Mesenchymal stem cell (in vitro differentiated cells and primary cell): ENCODE results near the gene DHDH.
A peak's percentile ranks its signal among the peaks of the same experiment; 100 is the strongest.

Experiments used
- DNase-seq: peaks from one replicate; pipeline ENCODE4 v3.0.0-alpha.2; 2013
- H2AFZ ChIP-seq: one replicate; pipeline ENCODE4 v1.6.1; 2013; ENCODE audit warnings: low read depth, mild to moderate bottlenecking, control low read depth, inconsistent platforms, low read length, moderate library complexity
- H2AK5ac ChIP-seq: 2 replicates; pipeline ENCODE4 v1.6.1; 2013; ENCODE audit warnings: low read length, moderate library complexity, mild to moderate bottlenecking, inconsistent platforms; ENCODE audit not compliant: severe bottlenecking
- H2BK120ac ChIP-seq: one replicate; pipeline ENCODE4 v1.6.1; 2013; ENCODE audit warnings: low read depth, mild to moderate bottlenecking, inconsistent platforms, low read length, moderate library complexity
- H2BK12ac ChIP-seq, 2 experiments: one replicate each; pipeline ENCODE4 v1.6.1; 2013; ENCODE audit warnings: inconsistent platforms in 2 of 2, low read length in 2 of 2, mild to moderate bottlenecking in 2 of 2, moderate library complexity in 2 of 2, control low read depth in 1 of 2
- H2BK15ac ChIP-seq: one replicate; pipeline ENCODE4 v1.6.1; 2013; ENCODE audit warnings: mild to moderate bottlenecking, low read depth, inconsistent platforms; ENCODE audit not compliant: poor library complexity, severe bottlenecking
- H2BK5ac ChIP-seq: 2 replicates; pipeline ENCODE4 v1.6.1; 2013; ENCODE audit warnings: low read depth, mild to moderate bottlenecking, low read length, control low read depth, inconsistent platforms; ENCODE audit not compliant: poor library complexity, severe bottlenecking
- H3K14ac ChIP-seq, 2 experiments: one replicate each; pipeline ENCODE4 v1.6.1; 2013; ENCODE audit warnings: inconsistent platforms in 2 of 2, low read length in 2 of 2, control low read depth in 1 of 2, mild to moderate bottlenecking in 1 of 2, moderate library complexity in 1 of 2
- H3K18ac ChIP-seq, 2 experiments: one replicate each; pipeline ENCODE4 v1.6.1; 2013; ENCODE audit warnings: inconsistent platforms in 2 of 2, low read length in 2 of 2, control low read depth in 1 of 2, low read depth in 1 of 2, mild to moderate bottlenecking in 1 of 2
- H3K23ac ChIP-seq, 2 experiments: one replicate each; pipeline ENCODE4 v1.6.1; 2013; ENCODE audit warnings: inconsistent platforms in 2 of 2, low read length in 2 of 2, mild to moderate bottlenecking in 2 of 2, moderate library complexity in 2 of 2, control low read depth in 1 of 2
- H3K27ac ChIP-seq: 2 replicates; pipeline ENCODE4 v1.5.1; 2013; ENCODE audit warnings: mild to moderate bottlenecking, moderate library complexity, low read length, control low read depth, inconsistent platforms; ENCODE audit not compliant: poor library complexity, severe bottlenecking
- H3K27me3 ChIP-seq, 2 experiments: 2 replicates each; pipeline versions ENCODE4 v1.6.1 to v1.7.0; 2013; ENCODE audit warnings: low read length in 2 of 2, mild to moderate bottlenecking in 2 of 2, moderate library complexity in 2 of 2, control low read depth in 1 of 2, inconsistent platforms in 1 of 2; ENCODE audit not compliant: control insufficient read depth in 1 of 2, insufficient read depth in 1 of 2
- H3K36me3 ChIP-seq, 2 experiments: 2 replicates each; pipeline versions ENCODE4 v1.6.1 to v1.7.0; 2013; ENCODE audit warnings: low read length in 2 of 2, control low read depth in 1 of 2, inconsistent platforms in 1 of 2, low read depth in 1 of 2, mild to moderate bottlenecking in 1 of 2; ENCODE audit not compliant: insufficient read depth in 2 of 2, control insufficient read depth in 1 of 2
- H3K4ac ChIP-seq, 2 experiments: one replicate each; pipeline ENCODE4 v1.6.1; 2013; ENCODE audit warnings: inconsistent platforms in 2 of 2, low read length in 2 of 2, mild to moderate bottlenecking in 2 of 2, moderate library complexity in 2 of 2, control low read depth in 1 of 2, low read depth in 1 of 2
- H3K4me1 ChIP-seq: 2 replicates; pipeline ENCODE4 v1.6.1; 2013; ENCODE audit warnings: low read depth, low read length, control low read depth; ENCODE audit not compliant: control insufficient read depth, insufficient read depth
- H3K4me2 ChIP-seq: 2 replicates; pipeline ENCODE4 v1.6.1; 2013; ENCODE audit warnings: low read length, mild to moderate bottlenecking, inconsistent platforms; ENCODE audit not compliant: poor library complexity, severe bottlenecking
- H3K4me3 ChIP-seq, 2 experiments: 2 replicates each; pipeline versions ENCODE4 v1.5.1 to v1.7.0; 2013; ENCODE audit warnings: low read length in 2 of 2, mild to moderate bottlenecking in 2 of 2, control low read depth in 1 of 2, low read depth in 1 of 2; ENCODE audit not compliant: insufficient read depth in 1 of 2
- H3K79me1 ChIP-seq: replicated peaks from 2 replicates; pipeline ENCODE4 v1.6.1; 2013; ENCODE audit warnings: mild to moderate bottlenecking, control low read depth, low read length, inconsistent platforms; ENCODE audit not compliant: poor library complexity, severe bottlenecking
- H3K9ac ChIP-seq: 2 replicates; pipeline ENCODE4 v1.7.0; 2013; ENCODE audit warnings: mild to moderate bottlenecking, low read length, moderate library complexity
- H3K9me3 ChIP-seq: 2 replicates; pipeline ENCODE4 v1.7.0; 2013; ENCODE audit warnings: mild to moderate bottlenecking, low read length; ENCODE audit not compliant: control insufficient read depth
- H4K8ac ChIP-seq: one replicate; pipeline ENCODE4 v1.6.1; 2013; ENCODE audit warnings: inconsistent platforms, mild to moderate bottlenecking, low read length, moderate library complexity
- H4K91ac ChIP-seq: one replicate; pipeline ENCODE4 v1.6.1; 2013; ENCODE audit warnings: mild to moderate bottlenecking, low read length, inconsistent platforms
- WGBS: methylation state at CpG from one replicate; pipeline ENCODE4 v1.1.7; 2013; ENCODE audit warnings: mixed read lengths; 5-methylcytosine and 5-hydroxymethylcytosine counted together

Gene DHDH

GRCh38 chr19:48966541-48967345 is 33.2 kb downstream of the DHDH start:
- H3K79me1 ChIP-seq: peaks cover 4% of the 10 kb centered on the region
- H3K9ac ChIP-seq: peak overlapping the region; percentile 98
- peak overlapping the region; percentile 84 for H3K27ac ChIP-seq
- H3K18ac ChIP-seq: no peak overlapping the region
- H2BK5ac ChIP-seq: no peak overlapping the region
- no peak overlapping the region for H2BK15ac ChIP-seq
- WGBS: 79% methylated on average over 8 of the region's 10 CpGs
- H3K27me3 ChIP-seq: no peaks in the 10 kb centered on the region
- H3K23ac ChIP-seq: no peak overlapping the region
- H3K4me1 ChIP-seq: peaks cover 41% of the 10 kb centered on the region
- H3K36me3 ChIP-seq: peaks cover 48 to 56% of the 10 kb centered on the region in 2 experiments
- H2BK120ac ChIP-seq: no peak overlapping the region
- no peak overlapping the region for H2BK12ac ChIP-seq
- no peak overlapping the region for H2AK5ac ChIP-seq
- peak overlapping the region; percentile 88 to 100 for H3K4me3 ChIP-seq
- peak overlapping the region in 1 of 2 experiments; percentile 62 for H3K14ac ChIP-seq
- H2AFZ ChIP-seq: no peak overlapping the region
- H4K91ac ChIP-seq: no peak overlapping the region
- no peak overlapping the region for H3K4ac ChIP-seq
- H4K8ac ChIP-seq: no peak overlapping the region
- H3K4me2 ChIP-seq: peak overlapping the region; percentile 64
- no peaks in the 10 kb centered on the region for H3K9me3 ChIP-seq
- DNase-seq: peak; percentile 35

DNA sequence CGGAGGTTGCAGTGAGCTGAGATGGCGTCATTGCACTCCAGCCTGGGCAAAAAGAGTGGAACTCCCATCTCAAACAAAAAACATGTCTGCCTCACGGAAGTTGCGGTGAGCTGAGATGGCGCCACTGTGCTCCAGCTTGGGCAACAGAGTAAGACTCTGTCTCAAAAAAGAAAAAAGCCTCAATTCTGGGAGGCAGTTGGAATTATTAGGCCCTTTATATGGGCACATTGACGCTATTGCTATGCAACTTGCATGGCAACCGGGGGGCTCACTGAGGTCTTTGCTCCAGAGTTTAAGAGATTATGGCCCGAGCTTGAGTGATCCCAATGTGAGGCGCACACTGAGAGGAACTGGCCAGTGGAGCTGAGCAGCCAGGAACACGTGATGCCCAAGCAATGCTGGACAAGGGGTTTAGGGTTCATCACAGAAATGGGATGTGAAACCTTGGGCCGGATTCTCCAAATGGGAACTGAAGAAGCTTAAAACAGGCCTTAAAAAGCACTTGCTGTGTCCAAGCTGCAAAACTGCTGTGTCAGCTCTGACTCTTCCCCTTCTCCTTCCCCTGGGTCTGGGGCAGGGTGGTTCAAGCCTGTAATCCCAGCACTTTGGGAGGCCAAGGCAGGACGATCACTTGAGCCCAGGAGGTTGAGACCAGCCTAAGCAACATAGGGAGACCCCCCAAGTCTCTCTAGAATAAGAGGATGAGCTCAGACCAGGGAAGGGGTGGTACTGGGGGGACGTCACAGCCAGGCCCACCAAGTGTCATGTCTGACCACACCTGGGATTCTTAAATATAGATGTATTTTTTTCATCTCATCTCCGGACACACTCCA is 34.1 kb downstream of the DHDH start:
- peaks cover 50 to 52% of the 10 kb centered on the region in 2 experiments for H3K36me3 ChIP-seq
- H4K8ac ChIP-seq: no peak overlapping the region
- no peak overlapping the region for H2AK5ac ChIP-seq
- WGBS: 73% methylated on average over 12 of the region's 14 CpGs
- peak overlapping the region; percentile 18 for H3K27ac ChIP-seq
- no peak overlapping the region for H3K4ac ChIP-seq
- no peak overlapping the region for H2AFZ ChIP-seq
- peak; percentile 90 for DNase-seq
- H3K79me1 ChIP-seq: peaks cover 4% of the 10 kb centered on the region
- peak overlapping the region in 1 of 2 experiments; percentile 100 for H3K4me3 ChIP-seq
- no peaks in the 10 kb centered on the region for H3K9me3 ChIP-seq
- H4K91ac ChIP-seq: no peak overlapping the region
- H3K4me2 ChIP-seq: peak overlapping the region; percentile 64
- H3K9ac ChIP-seq: peak overlapping the region; percentile 98
- no peak overlapping the region for H3K18ac ChIP-seq
- H3K27me3 ChIP-seq: no peaks in the 10 kb centered on the region
- H2BK15ac ChIP-seq: no peak overlapping the region
- H2BK120ac ChIP-seq: no peak overlapping the region
- H3K23ac ChIP-seq: no peak overlapping the region
- H2BK12ac ChIP-seq: no peak overlapping the region
- no peak overlapping the region for H2BK5ac ChIP-seq
- H3K4me1 ChIP-seq: peaks cover 33% of the 10 kb centered on the region
- H3K14ac ChIP-seq: no peak overlapping the region

DNA sequence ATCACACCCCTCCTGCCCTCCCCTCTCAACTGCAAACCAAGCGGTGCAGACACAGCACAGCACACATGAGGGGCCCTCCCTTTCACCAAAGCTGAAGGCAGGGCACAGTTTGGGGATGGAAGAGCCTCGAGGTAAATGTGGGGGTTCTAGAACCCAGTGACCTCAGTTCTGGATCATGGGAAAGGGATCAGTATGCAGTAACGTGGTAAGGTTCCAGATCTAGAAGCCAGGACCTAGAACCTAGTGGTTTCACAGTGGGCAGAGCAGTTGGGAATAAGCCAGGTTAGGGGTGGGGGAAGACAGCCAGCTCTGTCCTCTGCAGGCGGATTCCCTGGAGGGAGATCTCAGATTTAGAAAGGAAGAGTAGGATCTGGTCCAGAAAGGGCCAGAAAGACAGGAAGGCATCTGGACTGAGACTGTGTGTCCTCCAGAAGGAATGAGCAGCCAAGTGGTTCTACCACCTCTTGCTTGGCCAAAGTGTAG is 34.7 kb downstream of the DHDH start:
- Histone ChIP-seq H2BK5ac (no peak overlapping the region), H2BK12ac (no peak overlapping the region), H4K91ac (no peak overlapping the region), H3K23ac (no peak overlapping the region), H3K4ac (no peak overlapping the region), H2AFZ (no peak overlapping the region), H3K79me1 (peaks cover 4% of the 10 kb centered on the region), H3K18ac (no peak overlapping the region), H2BK120ac (no peak overlapping the region), H3K4me3 (no peak overlapping the region), H3K27me3 (no peaks in the 10 kb centered on the region), H3K9me3 (no peaks in the 10 kb centered on the region), H2BK15ac (no peak overlapping the region), H3K9ac (peak overlapping the region; percentile 98), H4K8ac (no peak overlapping the region), H2AK5ac (no peak overlapping the region), H3K14ac (no peak overlapping the region), H3K4me2 (no peak overlapping the region), H3K27ac (peak overlapping the region; percentile 18), H3K4me1 (peaks cover 28% of the 10 kb centered on the region), H3K36me3 (peaks cover 52 to 56% of the 10 kb centered on the region in 2 experiments)
- WGBS: 82% methylated on average over 4 of the region's 4 CpGs
- peak; percentile 86 for DNase-seq

GRCh38 chr19:48968813-48969218 is 35.3 kb downstream of the DHDH start:
- DNase-seq: peak; percentile 71
- Histone ChIP-seq H2BK12ac (no peak overlapping the region), H2BK120ac (no peak overlapping the region), H3K9me3 (no peaks in the 10 kb centered on the region), H3K36me3 (peaks cover 57 to 61% of the 10 kb centered on the region in 2 experiments), H4K8ac (no peak overlapping the region), H3K9ac (peak overlapping the region; percentile 25), H2BK15ac (no peak overlapping the region), H2BK5ac (no peak overlapping the region), H3K4ac (no peak overlapping the region), H3K4me1 (peaks cover 22% of the 10 kb centered on the region), H3K4me3 (no peak overlapping the region), H3K4me2 (no peak overlapping the region), H3K23ac (no peak overlapping the region), H3K27ac (no peak overlapping the region), H3K27me3 (no peaks in the 10 kb centered on the region), H2AFZ (no peak overlapping the region), H3K18ac (no peak overlapping the region), H2AK5ac (no peak overlapping the region), H3K79me1 (peaks cover 4% of the 10 kb centered on the region), H3K14ac (no peak overlapping the region), H4K91ac (no peak overlapping the region)
- WGBS: 94% methylated on average over 15 of the region's 15 CpGs
